Sigmoid colon (tissue), 7 donors: ENCODE measurements around the gene CACNA1C. TPM values are rescaled to one million over a fixed set of nuclear protein-coding genes. Genes with fewer than 3 reads are reported as not detected.

Experiments
- DNase-seq: peaks from one replicate; pipeline ENCODE4 v3.0.0-alpha.2; 2019
- H3K27ac ChIP-seq, 4 donors: fragments of 200-600 bp; sonication (generic); one replicate each; pipeline ENCODE4 v1.5.1; 2016 to 2019; ENCODE audit warnings: mild to moderate bottlenecking in 1 of 4
- H3K27me3 ChIP-seq, 3 donors: fragments of 200-600 bp; sonication (generic); one replicate each; pipeline ENCODE4 v1.5.1; 2019; ENCODE audit warnings: mild to moderate bottlenecking in 1 of 3
- H3K36me3 ChIP-seq, 4 donors: fragments of 200-600 bp; sonication (generic); one replicate each; pipeline ENCODE4 v1.5.1; 2016 to 2019
- H3K4me1 ChIP-seq, 4 donors: fragments of 200-600 bp; sonication (generic); one replicate each; pipeline ENCODE4 v1.5.1; 2017 to 2019
- H3K4me3 ChIP-seq, 4 donors: fragments of 200-600 bp; sonication (generic); one replicate each; pipeline ENCODE4 v1.5.1; 2017 to 2019; ENCODE audit warnings: mild to moderate bottlenecking in 2 of 4, moderate library complexity in 1 of 4
- H3K9me3 ChIP-seq, 4 donors: fragments of 200-600 bp in 3 of 4; sonication (generic) in 3 of 4; one replicate each; pipeline versions ENCODE4 v1.5.1 to v1.6.1; 2013 to 2019
- EP300 ChIP-seq, 4 donors: sonication (generic); formaldehyde crosslinking; IDR thresholded peaks; one replicate each; pipeline ENCODE4 v1.6.1; 2017; ENCODE audit warnings: antibody characterized with exemption in 4 of 4
- POLR2A ChIP-seq, 2 donors: fragments of 450-650 bp; IDR thresholded peaks; one replicate each; pipeline ENCODE4 v1.6.1; 2016; ENCODE audit warnings: antibody characterized with exemption in 2 of 2, mild to moderate bottlenecking in 2 of 2, moderate library complexity in 2 of 2
- POLR2AphosphoS5 ChIP-seq, 4 donors: sonication (generic); formaldehyde crosslinking; IDR thresholded peaks; one replicate each; pipeline ENCODE4 v1.6.1; 2017; ENCODE audit warnings: antibody characterized with exemption in 4 of 4
- WGBS, 2 donors: extraction: QIAGEN DNeasy Blood & Tissue Kit; methylation state at CpG; one replicate each; pipeline ENCODE4 v1.1.7; 2013; 5-methylcytosine and 5-hydroxymethylcytosine counted together
- intact Hi-C: fragments of 100-400 bp; cut with DNase I; formaldehyde crosslinking; loops from one replicate; pipeline ENCODE4 v1.15.1; 2023
- polyA plus RNA-seq, 3 donors: library from polyadenylated mRNA; stranded (reverse); fragments of 200-250 nt; gene quantifications; one replicate each; pipeline ENCODE4 v1.2.3, GENCODE V29; 2013
- total RNA-seq, 4 donors: library from RNA; depleted of rRNA; stranded (reverse); fragments of >200 nt; gene quantifications; one replicate each; pipeline ENCODE4 v1.1.0, GENCODE V29; 2016
- TF ChIP-seq, protein P1 (sequence below), 4 experiments: fragments of 450-650 bp in 3 of 4; fragments of 200-600 bp in 1 of 4; IDR thresholded peaks; one replicate each; pipeline ENCODE4 v1.5.1; 2016 to 2019; ENCODE audit warnings: antibody characterized with exemption in 4 of 4, mild to moderate bottlenecking in 3 of 4, moderate library complexity in 2 of 4
- donor health status: healthy with polysubstance abuse.
- donor health status: Bipolar disorder and iron deficiency.
- donor health status: healthy.

Gene CACNA1C
- total and polyA plus RNA-seq, 7 donors, result 0.46 to 213 (median 62.0) TPM

- Histone ChIP-seq H3K36me3 (no peaks in the 10 kb centered on the region), H3K27ac (peak overlapping the region; percentile 22 to 84 (median 78)), H3K4me1 (peaks cover 0 to 62% (median 46%) of the 10 kb centered on the region in 4 donors), H3K4me3 (no peak overlapping the region), H3K9me3 (no peaks in the 10 kb centered on the region), H3K27me3 (no peaks in the 10 kb centered on the region)
- TF ChIP-seq EP300 (IDR thresholded peaks at IDR 0.05) (no peak), POLR2A (IDR thresholded peaks at IDR 0.05) (no peak), POLR2AphosphoS5 (IDR thresholded peaks at IDR 0.05) (peak in 2 of 4 donors; percentile 12 to 20)
- TF ChIP-seq, protein P1, sequence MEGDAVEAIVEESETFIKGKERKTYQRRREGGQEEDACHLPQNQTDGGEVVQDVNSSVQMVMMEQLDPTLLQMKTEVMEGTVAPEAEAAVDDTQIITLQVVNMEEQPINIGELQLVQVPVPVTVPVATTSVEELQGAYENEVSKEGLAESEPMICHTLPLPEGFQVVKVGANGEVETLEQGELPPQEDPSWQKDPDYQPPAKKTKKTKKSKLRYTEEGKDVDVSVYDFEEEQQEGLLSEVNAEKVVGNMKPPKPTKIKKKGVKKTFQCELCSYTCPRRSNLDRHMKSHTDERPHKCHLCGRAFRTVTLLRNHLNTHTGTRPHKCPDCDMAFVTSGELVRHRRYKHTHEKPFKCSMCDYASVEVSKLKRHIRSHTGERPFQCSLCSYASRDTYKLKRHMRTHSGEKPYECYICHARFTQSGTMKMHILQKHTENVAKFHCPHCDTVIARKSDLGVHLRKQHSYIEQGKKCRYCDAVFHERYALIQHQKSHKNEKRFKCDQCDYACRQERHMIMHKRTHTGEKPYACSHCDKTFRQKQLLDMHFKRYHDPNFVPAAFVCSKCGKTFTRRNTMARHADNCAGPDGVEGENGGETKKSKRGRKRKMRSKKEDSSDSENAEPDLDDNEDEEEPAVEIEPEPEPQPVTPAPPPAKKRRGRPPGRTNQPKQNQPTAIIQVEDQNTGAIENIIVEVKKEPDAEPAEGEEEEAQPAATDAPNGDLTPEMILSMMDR (IDR thresholded peaks at IDR 0.05), result peak in 1 of 4 experiments; percentile 45
- 76% methylated on average over 4 of the region's 4 CpGs for WGBS, 2 donors
- DNase-seq, result peak; percentile 85
- intact Hi-C loops, result loop anchor here (2.0 to 5.0 kb wide), 2 partner anchors 216 to 309 kb away; no protein-coding TSS in a partner anchor
These were observed 220.5 kb downstream of the CACNA1C start for GRCh38 chr12:2273288-2273687.

DNA sequence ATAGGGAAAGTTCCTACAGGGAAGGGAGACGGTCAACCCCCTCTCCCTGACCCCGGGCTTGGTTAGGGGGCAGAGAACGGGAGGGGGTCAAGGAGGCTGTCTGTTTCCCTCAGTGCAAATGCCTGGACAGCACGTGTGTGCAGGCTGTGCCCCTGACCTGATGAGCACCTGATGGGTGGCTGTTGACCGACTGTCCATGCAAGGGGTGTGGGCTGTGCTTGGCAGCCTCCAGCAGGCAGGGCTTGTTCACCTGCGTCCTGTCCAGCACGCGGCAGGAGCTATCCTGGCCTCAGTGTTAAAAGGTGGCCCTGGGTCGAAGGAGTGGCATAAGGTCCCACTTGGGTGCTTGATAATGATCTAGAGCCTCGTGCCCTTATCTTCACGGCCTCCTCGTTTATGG lies 221.0 kb downstream of the CACNA1C start:
- TF ChIP-seq EP300 (IDR thresholded peaks at IDR 0.05), result no peak
- no peak for TF ChIP-seq POLR2AphosphoS5 (IDR thresholded peaks at IDR 0.05)
- TF ChIP-seq, protein P1 (IDR thresholded peaks at IDR 0.05), result no peak
- TF ChIP-seq POLR2A (IDR thresholded peaks at IDR 0.05), result no peak
- no peak for DNase-seq
- peaks cover 0 to 58% (median 42%) of the 10 kb centered on the region in 4 donors for H3K4me1 ChIP-seq

GRCh38 chr12:2274733-2275132 lies 221.9 kb downstream of the CACNA1C start:
- Histone ChIP-seq H3K4me1 (peaks cover 0 to 51% (median 37%) of the 10 kb centered on the region in 4 donors), H3K27ac (peak overlapping the region in 3 of 4 donors; percentile 73 to 84 (median 84)), H3K27me3 (no peaks in the 10 kb centered on the region), H3K36me3 (no peaks in the 10 kb centered on the region), H3K4me3 (no peak overlapping the region), H3K9me3 (no peaks in the 10 kb centered on the region)
- intact Hi-C loops, result loop anchor here (5.0 kb wide), 1 partner anchor 308 kb away; no protein-coding TSS in a partner anchor
- TF ChIP-seq POLR2A (IDR thresholded peaks at IDR 0.05) (no peak), EP300 (IDR thresholded peaks at IDR 0.05) (no peak), POLR2AphosphoS5 (IDR thresholded peaks at IDR 0.05) (no peak)
- TF ChIP-seq, protein P1 (IDR thresholded peaks at IDR 0.05), result no peak
- DNase-seq, result no peak
- 96 to 97% methylated on average over 7 of the region's 7 CpGs for WGBS, 2 donors

More for the DNA sequence above, 221.0 kb downstream of the CACNA1C start:
- 88 to 91% methylated on average over 12 of the region's 12 CpGs for WGBS, 2 donors
- intact Hi-C loops, result loop anchor here (2.0 to 5.0 kb wide), 2 partner anchors 217 to 309 kb away; no protein-coding TSS in a partner anchor
- H3K4me3 ChIP-seq, result no peak overlapping the region
- no peaks in the 10 kb centered on the region for H3K27me3 ChIP-seq
- H3K27ac ChIP-seq, result peak overlapping the region; percentile 22 to 84 (median 78)
- no peaks in the 10 kb centered on the region for H3K9me3 ChIP-seq
- no peaks in the 10 kb centered on the region for H3K36me3 ChIP-seq

DNA sequence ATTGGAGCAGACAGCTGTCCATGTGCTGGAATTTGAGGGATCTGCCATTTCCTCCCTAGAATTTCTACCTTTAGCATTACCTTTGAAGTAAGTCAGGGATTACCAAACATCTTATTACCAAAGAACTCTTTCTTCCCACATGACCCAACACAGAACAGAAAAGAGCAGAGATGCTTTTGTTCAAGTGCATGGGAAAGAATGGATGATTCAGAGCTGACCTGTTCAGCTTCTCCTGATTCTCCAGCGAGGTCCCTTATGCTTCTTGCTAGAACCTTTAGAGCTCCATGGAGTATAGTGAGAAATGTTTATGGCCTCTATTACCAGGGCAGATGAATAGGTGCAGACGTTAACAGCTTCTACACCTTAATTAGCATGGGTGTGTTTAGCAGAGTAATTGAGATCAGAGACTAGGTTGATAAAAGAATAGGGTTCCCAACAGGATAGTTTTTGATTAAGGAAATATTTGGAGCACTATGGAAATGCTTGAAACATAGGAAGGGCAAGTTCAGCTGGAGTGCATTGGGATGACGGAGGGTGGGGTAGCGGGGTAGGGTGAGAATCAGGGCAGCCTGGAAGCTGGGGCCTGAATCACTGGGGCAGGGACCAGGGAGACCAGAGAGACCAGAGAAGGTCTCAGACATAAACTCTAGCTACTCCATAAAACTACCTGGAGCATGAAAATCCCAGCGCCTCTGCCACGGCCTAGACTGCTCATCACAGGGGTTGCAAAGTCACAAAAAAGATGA lies 223.7 kb downstream of the CACNA1C start:
- no peak overlapping the region for H3K4me3 ChIP-seq
- peaks cover 0 to 51% (median 38%) of the 10 kb centered on the region in 4 donors for H3K4me1 ChIP-seq
- H3K9me3 ChIP-seq, result no peaks in the 10 kb centered on the region
- 45 to 80% methylated on average over 6 of the region's 6 CpGs for WGBS, 2 donors
- intact Hi-C loops, result no loop called here
- H3K36me3 ChIP-seq, result no peaks in the 10 kb centered on the region
- no peaks in the 10 kb centered on the region for H3K27me3 ChIP-seq
- no peak for DNase-seq
- TF ChIP-seq, protein P1 (IDR thresholded peaks at IDR 0.05), result no peak
- TF ChIP-seq POLR2A (IDR thresholded peaks at IDR 0.05) (no peak), EP300 (IDR thresholded peaks at IDR 0.05) (no peak), POLR2AphosphoS5 (IDR thresholded peaks at IDR 0.05) (no peak)
- H3K27ac ChIP-seq, result peak overlapping the region in 2 of 4 donors; percentile 84
